H1 (cell line): ENCODE results near the gene KRTAP12-3. TPM values are rescaled to one million over a fixed set of nuclear protein-coding genes. Genes with fewer than 3 reads are reported as not detected.
A peak's percentile ranks its signal among the peaks of the same experiment; 100 is the strongest.
"Not testable (repeated sequence)": the region's sequence is repeated elsewhere in the genome, so short reads cannot be mapped to it uniquely, and the experiment has no call there.

Source experiments
- CTCF ChIA-PET: fragments of 300-600 bp; sonication (Branson Sonifier 250); formaldehyde crosslinking; loops from one replicate; lab custom pipeline; 2021; ENCODE audit not compliant: partially characterized antibody; lab: Charles Lee
- POLR2A ChIA-PET: fragments of 300-600 bp; sonication (Branson Sonifier 250); formaldehyde crosslinking; loops from one replicate; lab custom pipeline; 2021; ENCODE audit warnings: inconsistent platforms; ENCODE audit not compliant: partially characterized antibody; lab: Charles Lee
- DNase-seq, 2 experiments: peaks; one replicate each; pipeline versions ENCODE4 v3.0.0 to v3.0.0-alpha.2; 2010 to 2022; ENCODE audit warnings: low spot score in 2 of 2, low read depth in 1 of 2, mixed read lengths in 1 of 2
- FAIRE-seq: peaks from 2 replicates; lab custom pipeline; 2011; peaks lifted over from hg19 to GRCh38; lab: Jason Lieb, UNC
- H2AFZ ChIP-seq: 2 replicates; pipeline ENCODE4 v1.8.1; 2012; ENCODE audit warnings: low read length, inconsistent platforms
- H2AK5ac ChIP-seq: 2 replicates; pipeline ENCODE4 v1.6.1; 2013; ENCODE audit warnings: low read depth, low read length
- H2BK120ac ChIP-seq: replicated peaks from 2 replicates; pipeline ENCODE3; 2013; ENCODE audit warnings: low read depth, low read length, inconsistent platforms
- H2BK12ac ChIP-seq: 2 replicates; pipeline ENCODE4 v1.6.1; 2013; ENCODE audit warnings: low read depth, low read length
- H2BK15ac ChIP-seq: 2 replicates; pipeline ENCODE4 v1.6.1; 2013; ENCODE audit warnings: low read length
- H2BK20ac ChIP-seq: 2 replicates; pipeline ENCODE4 v1.6.1; 2013; ENCODE audit warnings: low read length
- H2BK5ac ChIP-seq: 2 replicates; pipeline ENCODE4 v1.6.1; 2013; ENCODE audit warnings: low read depth, low read length
- H3K14ac ChIP-seq: 2 replicates; pipeline ENCODE4 v1.6.1; 2013; ENCODE audit warnings: inconsistent platforms; ENCODE audit not compliant: insufficient read length
- H3K18ac ChIP-seq: 2 replicates; pipeline ENCODE4 v1.6.1; 2013; ENCODE audit warnings: low read length; ENCODE audit errors: extremely low read depth
- H3K23ac ChIP-seq: 2 replicates; pipeline ENCODE4 v1.6.1; 2013; ENCODE audit warnings: inconsistent platforms; ENCODE audit not compliant: insufficient read length
- H3K23me2 ChIP-seq: 2 replicates; pipeline ENCODE4 v1.6.1; 2013; ENCODE audit warnings: low read depth, low read length
- H3K27ac ChIP-seq: 2 replicates; pipeline ENCODE4 v1.6.1; 2011; ENCODE audit warnings: low read depth, low read length, inconsistent platforms
- H3K27me3 ChIP-seq, 4 experiments: replicated peaks in 1 of 4; 1 replicate in 1 of 4; 2 replicates in 3 of 4; pipeline versions ENCODE4 v1.6.1 to v1.8.1; 2011 to 2013; ENCODE audit warnings: low read length in 3 of 4, mild to moderate bottlenecking in 3 of 4, inconsistent platforms in 2 of 4, mixed read lengths in 2 of 4, moderate library complexity in 1 of 4; ENCODE audit not compliant: control insufficient read depth in 3 of 4, insufficient read depth in 3 of 4; ENCODE audit errors: extremely low read depth in 1 of 4
- H3K36me3 ChIP-seq, 4 experiments: 2 replicates each; pipeline versions ENCODE4 v1.6.1 to v1.8.1; 2011 to 2013; ENCODE audit warnings: mild to moderate bottlenecking in 4 of 4, low read length in 3 of 4, moderate library complexity in 2 of 4, control low read depth in 1 of 4, inconsistent platforms in 1 of 4; ENCODE audit not compliant: insufficient read depth in 4 of 4, control insufficient read depth in 2 of 4
- H3K4ac ChIP-seq: replicated peaks from 2 replicates; pipeline ENCODE3; 2013; ENCODE audit warnings: low read length, low read depth, mixed read lengths, inconsistent platforms; ENCODE audit not compliant: insufficient read length
- H3K4me1 ChIP-seq, 4 experiments: replicated peaks in 1 of 4; 1 replicate in 1 of 4; 2 replicates in 3 of 4; pipeline versions ENCODE4 v1.6.1 to v1.8.1; 2011 to 2013; ENCODE audit warnings: low read length in 3 of 4, inconsistent platforms in 2 of 4, mixed read lengths in 1 of 4; ENCODE audit not compliant: insufficient read depth in 4 of 4, control insufficient read depth in 3 of 4
- H3K4me2 ChIP-seq, 2 experiments: 2 replicates each; pipeline versions ENCODE4 v1.6.1 to v1.8.1; 2011 to 2013; ENCODE audit warnings: low read depth in 2 of 2, low read length in 2 of 2, control low read depth in 1 of 2, inconsistent platforms in 1 of 2, mild to moderate bottlenecking in 1 of 2; ENCODE audit not compliant: insufficient read depth in 1 of 2
- H3K4me3 ChIP-seq, 4 experiments: fragments of 200-600, 300-600 bp in 1 of 4; sonication (generic), shearing (Covaris generic), sonication (Bioruptor Twin) in 1 of 4; 2 replicates each; pipeline versions ENCODE4 v1.5.1 to v1.8.1; 2011 to 2016; ENCODE audit warnings: low read length in 4 of 4, low read depth in 3 of 4, control low read depth in 2 of 4, inconsistent platforms in 2 of 4, mild to moderate bottlenecking in 2 of 4, mixed read lengths in 1 of 4, moderate library complexity in 1 of 4; ENCODE audit not compliant: insufficient read depth in 2 of 4; ENCODE audit errors: extremely low read depth in 1 of 4
- H3K56ac ChIP-seq: replicated peaks from 2 replicates; pipeline ENCODE3; 2013; ENCODE audit warnings: low read depth, mild to moderate bottlenecking, mixed read lengths, low read length, inconsistent platforms; ENCODE audit not compliant: insufficient read length
- H3K79me1 ChIP-seq: 2 replicates; pipeline ENCODE4 v1.6.1; 2013; ENCODE audit warnings: low read depth, low read length, control low read depth
- H3K79me2 ChIP-seq, 2 experiments: 2 replicates each; pipeline versions ENCODE4 v1.6.1 to v1.8.1; 2012 to 2013; ENCODE audit warnings: low read length in 2 of 2, mild to moderate bottlenecking in 2 of 2, inconsistent platforms in 1 of 2; ENCODE audit not compliant: insufficient read depth in 2 of 2, control insufficient read depth in 1 of 2
- H3K9ac ChIP-seq, 4 experiments: replicated peaks in 1 of 4; 1 replicate in 1 of 4; 2 replicates in 3 of 4; pipeline versions ENCODE4 v1.6.1 to v1.8.1; 2011 to 2013; ENCODE audit warnings: low read depth in 3 of 4, low read length in 3 of 4, control low read depth in 2 of 4, mild to moderate bottlenecking in 2 of 4, moderate library complexity in 2 of 4, inconsistent platforms in 1 of 4; ENCODE audit errors: extremely low read depth in 1 of 4
- H3K9me3 ChIP-seq, 2 experiments: 2 replicates each; pipeline versions ENCODE4 v1.6.1 to v1.8.1; 2012 to 2013; ENCODE audit warnings: mild to moderate bottlenecking in 2 of 2, moderate library complexity in 2 of 2, control low read depth in 1 of 2, inconsistent platforms in 1 of 2, low read depth in 1 of 2, low read length in 1 of 2, mixed read lengths in 1 of 2; ENCODE audit not compliant: insufficient read depth in 2 of 2
- H4K20me1 ChIP-seq, 2 experiments: replicated peaks in 1 of 2; 2 replicates each; pipeline versions ENCODE3 to v1.8.1; 2011 to 2013; ENCODE audit warnings: inconsistent platforms in 2 of 2, low read length in 2 of 2, mild to moderate bottlenecking in 1 of 2; ENCODE audit not compliant: insufficient read depth in 2 of 2, control insufficient read depth in 1 of 2
- H4K5ac ChIP-seq: 2 replicates; pipeline ENCODE4 v1.6.1; 2013; ENCODE audit warnings: low read length, low read depth, mixed read lengths, inconsistent platforms; ENCODE audit not compliant: insufficient read length
- H4K8ac ChIP-seq: 2 replicates; pipeline ENCODE4 v1.8.0; 2013; ENCODE audit warnings: mild to moderate bottlenecking, moderate library complexity, low read length, inconsistent platforms; ENCODE audit not compliant: insufficient read depth; ENCODE audit errors: extremely low read depth
- H4K91ac ChIP-seq: replicated peaks from 2 replicates; pipeline ENCODE3; 2013; ENCODE audit warnings: low read length, mixed read lengths, inconsistent platforms; ENCODE audit not compliant: insufficient read length
- WGBS, 2 experiments: shearing (Covaris generic) in 1 of 2; methylation state at CpG; one replicate each; pipeline versions ENCODE4 v1.1.6 to v1.1.7; 2013 to 2015; ENCODE audit warnings: low lambda C conversion rate in 2 of 2, mixed read lengths in 2 of 2, inconsistent platforms in 1 of 2, low coverage in 1 of 2, missing lambda C conversion rate in 1 of 2; ENCODE audit not compliant: insufficient replicate concordance in 2 of 2, insufficient coverage in 1 of 2, insufficient read length in 1 of 2; ENCODE audit errors: extremely low coverage in 1 of 2, missing lambda C conversion rate in 1 of 2; 5-methylcytosine and 5-hydroxymethylcytosine counted together
- polyA plus RNA-seq, 7 experiments: library from polyadenylated mRNA; depleted of rRNA in 3 of 7; stranded (reverse) in 5 of 7; unstranded in 2 of 7; fragments of >200 nt in 5 of 7; fragments of 200-250 nt in 2 of 7; gene quantifications; 1 replicate in 5 of 7; 2 replicates in 1 of 7; 4 replicates in 1 of 7; pipeline versions ENCODE4 v1.2.1 to v1.2.3, GENCODE V29; 2011 to 2013; ENCODE audit warnings: missing spikeins in 2 of 7, mixed read lengths in 2 of 7
- total RNA-seq: library from RNA; stranded (reverse); fragmentation: NEBNext Ultra II Directional; extraction: Animal tissue kit (Norgen Biotek cat#: 25700); gene quantifications from 2 replicates; pipeline ENCODE4 v1.2.1, GENCODE V29; 2021

KRTAP12-3 gene
- total and polyA plus RNA-seq, 2 of the 8 experiments (the other 6 are each of a cell fraction or from before 2014, with no cell fraction given): not detected

GRCh38 chr21:44637851-44638348 is 19.8 kb upstream of the KRTAP12-3 start:
- Histone ChIP-seq H2BK15ac (0 out of 2 replicates have a peak overlapping the region, but pooled peaks have one; percentile 40), H4K91ac (peak overlapping the region; percentile 54)
- H3K79me2 ChIP-seq, H3K23ac ChIP-seq, H3K18ac ChIP-seq, H3K9me3 ChIP-seq, H2BK5ac ChIP-seq, H3K27me3 ChIP-seq, H4K5ac ChIP-seq, H3K4me1 ChIP-seq, H2AFZ ChIP-seq, H2BK120ac ChIP-seq, H3K4me3 ChIP-seq, H3K36me3 ChIP-seq, CTCF ChIA-PET, H3K56ac ChIP-seq, H3K14ac ChIP-seq, H2AK5ac ChIP-seq, H4K20me1 ChIP-seq, H3K4me2 ChIP-seq, H2BK12ac ChIP-seq, H3K27ac ChIP-seq, H4K8ac ChIP-seq, H3K23me2 ChIP-seq, H2BK20ac ChIP-seq, DNase-seq, H3K9ac ChIP-seq, H3K4ac ChIP-seq, H3K79me1 ChIP-seq, FAIRE-seq: not testable (repeated sequence)
- POLR2A ChIA-PET: interaction anchor here (0.6 kb wide), 1 partner anchor 87 kb away, joined by 6 read pairs; no protein-coding TSS in a partner anchor
- 97% methylated on average over 5 of the region's 12 CpGs; no CpG with 5 or more reads in 1 of the 2 experiments for WGBS, 2 experiments
